Measurements from ENCODE around the gene ACOT9. TPM values are rescaled to one million over a fixed set of nuclear protein-coding genes. Genes with fewer than 3 reads are reported as not detected.
"Not testable (repeated sequence)": the region's sequence is repeated elsewhere in the genome, so short reads cannot be mapped to it uniquely, and the experiment has no call there.

The ACOT9 gene
- total and polyA plus RNA-seq, 2 donors (not counting 3 experiments of a cell fraction or from before 2014, with no cell fraction given) = 38.4 to 83.1 TPM

GRCh38 chrX:23773601-23774175 lies 30.6 kb upstream of the ACOT9 start:
- Histone ChIP-seq H2AFZ (ENCODE audit: low read depth, low read length) (no peak overlapping the region), H3K9me3 (replicated peaks; ENCODE audit: control insufficient read depth, insufficient read depth, low read length) (no peaks in the 10 kb centered on the region), H3K36me3 (ENCODE audit: control insufficient read depth in 2 of 2, extremely low read depth in 1 of 2, insufficient read depth in 2 of 2, low read length in 2 of 2) (no peaks in the 10 kb centered on the region), H3K9ac (replicated peaks; ENCODE audit: extremely low read depth, insufficient read depth, low read length) (peak overlapping the region; percentile 29), H3K9me1 (replicated peaks; ENCODE audit: control insufficient read depth, extremely low read depth, insufficient read depth, low read length) (no peaks in the 10 kb centered on the region), H3K27me3 (ENCODE audit: control insufficient read depth in 2 of 2, insufficient read depth in 2 of 2, low read length in 2 of 2) (no peaks in the 10 kb centered on the region), H3K79me2 (ENCODE audit: control insufficient read depth, insufficient read depth, low read length) (no peaks in the 10 kb centered on the region), H3K4me1 (ENCODE audit: control insufficient read depth, extremely low read depth, insufficient read depth, low read length) (peaks cover 4% of the 10 kb centered on the region), H4K20me1 (replicated peaks; ENCODE audit: control insufficient read depth, extremely low read depth, insufficient read depth, low read length) (no peaks in the 10 kb centered on the region), H3K27ac (ENCODE audit: insufficient read depth, low read depth, low read length) (peak overlapping the region; percentile 82), H3K4me3 (replicated peaks in 1 of 3; ENCODE audit: insufficient read depth in 1 of 3, low read depth in 1 of 3, low read length in 3 of 3) (no peak overlapping the region), H3K4me2 (ENCODE audit: insufficient read depth, low read length) (peak overlapping the region; percentile 62)
- intact Hi-C loops (cut with micrococcal nuclease) (loop anchor here (1.0 kb wide), 1 partner anchor 8 kb away; no protein-coding TSS in a partner anchor), dilution Hi-C loops (cut with MboI; ENCODE audit: extremely low pct_ligation_motif_present, low sequenced_read_pairs) (no loop called here)
- ChIA-PET POLR2A (interaction anchor here (1.4 kb wide), 1 partner anchor 9 kb away, joined by 5 read pairs; the partner anchor contains the start of gene SAT1), CTCF (interaction anchor here (2.0 kb wide), 1 partner anchor 128 kb away, joined by 10 read pairs; no protein-coding TSS in a partner anchor)
- peak; percentile 76 for DNase-seq (ENCODE audit: low read depth, low spot score)
- TF ChIP-seq, protein P1, sequence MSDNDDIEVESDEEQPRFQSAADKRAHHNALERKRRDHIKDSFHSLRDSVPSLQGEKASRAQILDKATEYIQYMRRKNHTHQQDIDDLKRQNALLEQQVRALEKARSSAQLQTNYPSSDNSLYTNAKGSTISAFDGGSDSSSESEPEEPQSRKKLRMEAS (IDR thresholded peaks at IDR 0.05; ENCODE audit: insufficient read depth, insufficient read length) = no peak
- TF ChIP-seq CTCF (IDR thresholded peaks at IDR 0.05; ENCODE audit: extremely low read depth in 1 of 2, insufficient read depth in 1 of 2, low read depth in 1 of 2, low read length in 2 of 2) (no peak), POLR2AphosphoS5 (IDR thresholded peaks at IDR 0.05; ENCODE audit: insufficient read depth, low read depth, low read length) (no peak), POLR2A (IDR thresholded peaks at IDR 0.05; ENCODE audit: low read depth, low read length) (no peak), GATA2 (IDR thresholded peaks at IDR 0.05; ENCODE audit: insufficient read depth, insufficient read length, low read depth, low read length) (no peak), EZH2 (IDR thresholded peaks at IDR 0.05; ENCODE audit: borderline replicate concordance, low read depth, low read length, severe bottlenecking) (no peak)
- BruUV-seq (replicated peaks) = TSS peak; percentile 60
- FAIRE-seq = peak; percentile 92

DNA sequence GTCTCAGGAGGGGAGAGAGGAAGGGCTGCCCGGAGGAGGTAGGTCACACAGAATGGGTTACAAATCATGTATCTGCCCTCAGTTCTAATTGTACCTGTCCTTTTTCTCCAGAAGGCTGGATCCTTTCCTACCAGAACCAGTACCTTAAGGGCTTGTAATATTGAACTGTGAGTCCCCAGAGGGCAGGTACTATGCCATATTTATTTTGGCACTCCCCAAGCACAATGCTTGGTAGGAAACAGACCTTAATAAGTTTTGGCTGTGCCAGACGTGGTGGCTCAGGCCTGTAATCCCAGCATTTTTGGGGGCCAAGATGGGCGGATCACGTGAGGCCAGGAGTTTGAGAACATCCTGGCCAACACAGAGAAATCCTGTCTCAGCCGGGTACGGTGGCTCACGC lies 28.0 kb upstream of the ACOT9 start:
- FAIRE-seq; CTCF ChIA-PET; H3K9ac ChIP-seq (replicated peaks; ENCODE audit: extremely low read depth, insufficient read depth, low read length); H3K36me3 ChIP-seq (ENCODE audit: control insufficient read depth in 2 of 2, extremely low read depth in 1 of 2, insufficient read depth in 2 of 2, low read length in 2 of 2); H3K9me3 ChIP-seq (replicated peaks; ENCODE audit: control insufficient read depth, insufficient read depth, low read length); H4K20me1 ChIP-seq (replicated peaks; ENCODE audit: control insufficient read depth, extremely low read depth, insufficient read depth, low read length); H3K79me2 ChIP-seq (ENCODE audit: control insufficient read depth, insufficient read depth, low read length); H3K4me1 ChIP-seq (ENCODE audit: control insufficient read depth, extremely low read depth, insufficient read depth, low read length); H3K27ac ChIP-seq (ENCODE audit: insufficient read depth, low read depth, low read length); H3K9me1 ChIP-seq (replicated peaks; ENCODE audit: control insufficient read depth, extremely low read depth, insufficient read depth, low read length); H3K27me3 ChIP-seq (ENCODE audit: control insufficient read depth in 2 of 2, insufficient read depth in 2 of 2, low read length in 2 of 2); H3K4me3 ChIP-seq (replicated peaks in 1 of 3; ENCODE audit: insufficient read depth in 1 of 3, low read depth in 1 of 3, low read length in 3 of 3); dilution Hi-C loops (cut with MboI; ENCODE audit: extremely low pct_ligation_motif_present, low sequenced_read_pairs); DNase-seq (ENCODE audit: low read depth, low spot score); H3K4me2 ChIP-seq (ENCODE audit: insufficient read depth, low read length); H2AFZ ChIP-seq (ENCODE audit: low read depth, low read length); BruUV-seq (replicated peaks); intact Hi-C loops (cut with micrococcal nuclease): not testable (repeated sequence)
- POLR2A ChIA-PET = interaction anchor here (1.1 kb wide), 1 partner anchor 12 kb away, joined by 3 read pairs; the partner anchor contains the start of gene SAT1
